Measurements from ENCODE around the gene ANGPT4.

ANGPT4 gene

DNA sequence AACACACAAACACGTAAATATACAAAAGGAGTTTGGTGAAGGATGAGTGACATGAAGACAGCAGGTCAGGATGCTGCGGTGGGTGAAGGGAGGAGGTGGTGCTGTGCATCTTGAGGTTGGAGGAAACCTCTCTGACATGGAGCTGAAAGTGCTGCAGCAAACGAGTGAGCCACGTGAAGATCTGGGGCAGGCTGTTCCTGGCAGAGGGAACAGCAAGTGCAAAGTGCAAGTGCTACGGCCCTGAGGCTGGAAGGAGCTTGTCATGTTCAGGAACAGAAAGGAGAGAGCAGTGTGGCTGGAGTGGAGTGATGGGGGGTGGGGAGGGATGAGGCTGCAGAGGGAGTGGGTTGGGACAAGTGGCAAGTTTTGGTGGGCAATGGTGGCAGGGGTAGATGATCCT lies 24.8 kb upstream of the ANGPT4 start:
- DNase-seq (ENCODE audit: low read depth) = no peak

DNA sequence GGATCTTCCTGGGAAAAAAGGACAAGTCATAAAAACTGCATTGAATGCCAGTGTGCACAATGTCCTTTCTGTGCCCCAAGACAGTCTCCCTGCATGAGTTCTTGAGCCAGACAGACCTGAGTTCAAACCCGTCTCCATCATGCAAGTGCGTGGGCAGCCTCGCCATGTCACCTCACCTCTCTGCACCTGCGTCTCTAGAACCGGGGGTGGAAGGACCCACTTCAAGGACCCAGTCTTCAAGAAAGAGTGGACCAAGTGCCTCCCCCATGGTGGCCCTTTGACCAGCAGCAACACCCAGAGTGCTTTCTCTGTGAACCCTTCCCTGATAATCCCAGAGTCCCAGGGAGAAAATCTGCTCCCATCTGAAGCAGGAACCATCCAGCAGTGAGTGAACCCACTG lies 23.5 kb upstream of the ANGPT4 start:
- no peak for DNase-seq (ENCODE audit: low read depth)

GRCh38 chr20:934186-934840 lies 18.2 kb upstream of the ANGPT4 start:
- no peak for DNase-seq (ENCODE audit: low read depth)

DNA sequence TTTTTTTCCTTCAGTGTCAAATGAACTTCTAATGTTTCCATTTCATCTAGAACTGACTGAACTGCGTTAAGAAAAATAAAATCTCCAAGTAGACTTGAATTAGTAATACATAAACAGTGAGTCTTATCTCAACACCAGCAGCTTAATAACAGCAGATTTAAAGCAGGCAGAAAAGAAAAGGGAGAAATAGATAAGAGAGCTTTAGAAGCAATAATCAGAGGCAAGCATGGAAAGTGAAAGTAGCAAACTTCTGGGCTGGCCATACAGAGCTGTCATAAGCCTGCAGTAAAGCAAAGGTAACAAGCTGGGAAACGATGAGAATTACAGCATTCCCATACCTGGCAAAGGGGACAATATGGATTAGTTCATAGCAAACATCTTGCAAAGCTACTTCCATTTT lies 16.9 kb upstream of the ANGPT4 start:
- DNase-seq (ENCODE audit: low read depth) = no peak

GRCh38 chr20:931401-931800 lies 15.3 kb upstream of the ANGPT4 start:
- DNase-seq (ENCODE audit: low read depth) = no peak

DNA sequence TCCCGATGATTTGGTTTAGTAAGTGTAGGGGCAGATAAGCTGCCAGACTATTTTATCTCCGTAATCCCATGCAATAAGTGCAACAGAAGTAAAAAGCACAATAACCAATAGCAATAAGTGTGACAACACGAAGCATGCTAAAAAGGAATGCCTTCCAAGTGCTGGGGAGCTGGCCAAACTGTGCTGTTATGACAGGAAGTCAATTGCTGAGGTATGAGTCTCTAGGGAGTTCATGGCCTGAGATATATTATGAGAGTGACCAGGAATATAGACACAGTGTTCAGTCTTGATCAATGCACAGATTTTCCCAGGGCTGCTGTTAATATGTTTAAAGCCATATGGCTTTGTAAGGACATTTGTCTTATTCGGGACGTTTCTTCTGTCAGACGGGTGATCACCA lies 10.5 kb upstream of the ANGPT4 start:
- DNase-seq (ENCODE audit: low read depth) = no peak

DNA sequence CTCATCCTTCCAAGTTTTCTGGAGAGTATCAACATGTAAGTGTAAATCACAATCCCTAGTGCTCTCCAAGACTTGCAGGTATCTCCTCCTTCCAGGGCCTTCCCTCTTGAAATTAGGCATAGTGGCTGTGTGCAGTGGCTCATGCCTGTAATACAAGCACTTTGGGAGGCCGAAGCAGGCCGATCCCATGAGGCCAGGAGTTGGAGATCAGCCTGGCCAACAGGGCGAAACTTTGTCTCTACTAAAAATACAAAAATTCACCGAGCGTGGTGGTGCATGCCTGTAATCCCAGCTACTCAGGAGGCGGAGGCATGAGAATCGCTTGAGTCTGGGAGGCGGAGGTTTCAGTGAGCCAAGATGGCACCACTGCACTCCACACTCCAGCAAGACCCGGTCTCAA lies 9.4 kb upstream of the ANGPT4 start:
- DNase-seq (ENCODE audit: low read depth) = no peak

GRCh38 chr20:924639-925038 lies 8.5 kb upstream of the ANGPT4 start:
- no peak for DNase-seq (ENCODE audit: low read depth)

DNA sequence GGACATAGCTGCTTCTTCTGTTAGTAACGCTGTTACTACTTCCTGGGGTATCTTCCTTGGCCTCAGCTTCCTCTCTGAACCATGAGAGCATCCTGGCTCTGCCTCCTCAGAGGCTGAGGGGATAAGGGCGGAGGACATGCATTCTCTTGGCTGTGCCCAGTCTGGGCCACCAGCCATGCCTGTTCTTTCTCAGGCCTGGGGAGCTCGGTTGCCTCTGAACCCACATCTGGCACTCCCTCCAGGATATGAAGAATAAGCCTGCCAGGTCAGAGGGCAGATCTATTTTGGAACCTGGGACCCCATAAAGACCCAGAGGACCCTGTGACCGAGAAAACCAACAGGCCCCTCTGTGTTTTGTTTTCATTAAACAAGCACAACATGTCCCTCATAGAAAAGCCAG lies 6.6 kb upstream of the ANGPT4 start:
- no peak for DNase-seq (ENCODE audit: low read depth)

- DNase-seq (ENCODE audit: low read depth) = no peak
These were observed 4.9 kb upstream of the ANGPT4 start for GRCh38 chr20:921068-921467.

GRCh38 chr20:920311-920710 lies 4.2 kb upstream of the ANGPT4 start:
- no peak for DNase-seq (ENCODE audit: low read depth)

GRCh38 chr20:919491-919916 lies 3.4 kb upstream of the ANGPT4 start:
- DNase-seq (ENCODE audit: low read depth) = no peak

DNA sequence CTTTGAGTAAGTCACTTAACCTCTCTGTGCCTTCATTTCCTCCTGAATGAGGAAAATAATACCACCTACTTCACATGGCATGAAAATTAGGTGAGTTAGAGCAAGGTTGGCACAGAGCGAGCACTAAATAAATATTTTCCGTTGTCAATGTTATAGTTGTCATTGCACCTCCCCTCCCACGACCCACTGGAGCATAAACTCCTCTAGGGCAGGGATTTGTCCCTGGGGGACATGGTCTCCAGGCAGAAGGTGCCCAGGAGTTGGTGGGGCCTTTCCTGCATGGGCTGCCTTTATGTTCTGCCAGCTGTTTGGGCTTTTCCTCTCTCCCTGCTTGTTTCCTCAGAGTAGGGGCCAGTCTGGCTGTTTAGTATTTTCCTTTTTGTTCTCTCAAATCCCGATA lies 1.3 kb upstream of the ANGPT4 start:
- DNase-seq (ENCODE audit: low read depth) = no peak

DNA sequence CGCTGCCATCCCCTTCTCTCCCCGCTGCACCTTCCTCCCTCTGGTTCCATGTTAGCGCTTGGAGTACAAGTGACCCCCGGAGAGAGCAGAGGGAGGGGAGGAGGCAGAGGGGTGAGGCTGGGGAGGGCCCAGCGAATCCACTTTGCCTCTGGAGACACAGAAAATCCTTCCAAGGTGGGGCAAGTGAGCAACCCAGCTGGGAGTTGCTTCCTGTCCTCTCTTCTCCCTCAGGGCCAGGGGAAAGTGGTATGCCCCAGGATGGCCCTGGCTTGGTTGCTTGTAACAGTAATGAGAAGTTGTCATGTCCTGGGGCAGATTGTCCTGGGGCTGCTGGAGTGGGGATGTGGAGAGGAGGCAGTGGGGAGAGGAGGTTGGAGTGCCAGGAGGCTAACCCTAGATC lies 691 bp upstream of the ANGPT4 start:
- DNase-seq (ENCODE audit: low read depth) = no peak

DNA sequence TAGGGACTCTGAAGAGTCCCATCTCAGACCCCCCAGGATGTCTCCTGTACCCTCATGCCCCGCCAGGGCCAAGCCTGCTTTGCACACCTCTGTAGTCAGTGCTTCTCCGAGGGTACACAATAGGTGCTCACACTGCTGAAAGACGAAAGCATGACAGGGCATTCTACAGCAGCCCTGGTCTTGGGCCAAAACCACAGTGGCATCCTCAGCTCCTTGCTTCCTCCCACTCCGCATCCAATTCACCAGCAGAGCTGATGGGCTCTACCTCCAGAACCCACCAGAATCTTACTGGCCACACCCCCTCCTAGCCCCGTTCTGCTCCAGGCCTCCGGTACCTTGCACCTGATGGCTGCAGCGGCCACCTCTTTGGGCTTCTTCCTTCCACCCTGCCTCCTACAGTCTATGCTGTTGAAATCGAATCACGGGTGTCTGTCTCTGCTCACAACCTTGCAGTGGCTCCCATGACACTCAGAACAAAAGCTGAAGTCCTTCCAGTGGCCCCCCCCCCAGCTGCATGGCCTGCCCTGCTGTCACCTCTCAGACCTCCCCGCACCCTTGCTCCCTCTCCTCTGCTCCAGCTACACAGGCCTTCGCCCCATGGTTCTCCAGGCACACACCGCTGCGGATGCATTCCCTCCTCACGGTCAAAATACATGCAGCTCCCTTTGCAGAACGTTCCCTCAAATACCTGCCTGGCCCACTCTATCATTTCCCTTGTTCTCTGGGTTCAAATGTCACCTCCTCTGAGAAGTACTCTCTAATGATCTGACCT lies 1.2 kb downstream of the ANGPT4 start:
- no peak for DNase-seq (ENCODE audit: low read depth)

GRCh38 chr20:913306-913849 lies 2.8 kb downstream of the ANGPT4 start:
- no peak for DNase-seq (ENCODE audit: low read depth)

DNA sequence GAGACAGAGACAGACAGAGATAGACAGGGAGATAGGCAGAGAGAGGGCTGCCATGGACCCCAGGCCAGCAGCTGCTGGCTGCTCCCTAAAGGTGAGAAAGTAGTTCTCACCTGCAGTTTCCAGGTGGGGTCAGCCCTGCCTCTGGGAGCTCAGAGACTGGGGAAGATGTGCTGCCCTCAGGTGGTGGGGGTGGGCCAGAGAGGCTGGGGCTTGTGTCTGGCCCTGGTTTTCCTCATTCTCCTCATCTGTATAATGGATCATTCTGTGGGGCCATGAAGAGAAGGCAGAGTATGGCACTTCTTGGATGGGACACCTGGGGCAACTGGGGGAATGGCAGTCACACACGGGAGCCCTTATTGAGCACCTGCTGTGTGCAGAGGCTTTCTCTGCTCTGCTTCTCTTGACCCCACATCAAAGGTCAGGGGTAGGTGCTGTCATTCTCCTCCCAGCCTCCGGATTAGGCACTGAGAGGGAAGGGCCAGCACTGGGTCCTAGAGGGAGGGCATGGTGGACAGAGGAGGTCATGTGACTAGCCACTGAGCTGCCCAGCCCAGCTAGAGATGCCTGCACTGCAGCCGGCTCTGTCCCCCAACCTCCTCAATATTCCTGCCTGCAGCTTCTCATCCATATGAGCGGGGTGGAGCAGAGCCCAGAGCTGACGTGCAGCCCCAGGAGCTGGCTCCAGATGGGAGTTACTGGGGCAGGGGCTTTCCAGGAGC lies 4.1 kb downstream of the ANGPT4 start:
- DNase-seq (ENCODE audit: low read depth) = no peak

- DNase-seq (ENCODE audit: low read depth) = no peak
These were observed 5.0 kb downstream of the ANGPT4 start for GRCh38 chr20:910870-911770.

- DNase-seq (ENCODE audit: low read depth) = no peak
These were observed 5.8 kb downstream of the ANGPT4 start for GRCh38 chr20:910132-910869.

- no peak for DNase-seq (ENCODE audit: low read depth)
These were observed 6.5 kb downstream of the ANGPT4 start for GRCh38 chr20:909641-910040.

DNA sequence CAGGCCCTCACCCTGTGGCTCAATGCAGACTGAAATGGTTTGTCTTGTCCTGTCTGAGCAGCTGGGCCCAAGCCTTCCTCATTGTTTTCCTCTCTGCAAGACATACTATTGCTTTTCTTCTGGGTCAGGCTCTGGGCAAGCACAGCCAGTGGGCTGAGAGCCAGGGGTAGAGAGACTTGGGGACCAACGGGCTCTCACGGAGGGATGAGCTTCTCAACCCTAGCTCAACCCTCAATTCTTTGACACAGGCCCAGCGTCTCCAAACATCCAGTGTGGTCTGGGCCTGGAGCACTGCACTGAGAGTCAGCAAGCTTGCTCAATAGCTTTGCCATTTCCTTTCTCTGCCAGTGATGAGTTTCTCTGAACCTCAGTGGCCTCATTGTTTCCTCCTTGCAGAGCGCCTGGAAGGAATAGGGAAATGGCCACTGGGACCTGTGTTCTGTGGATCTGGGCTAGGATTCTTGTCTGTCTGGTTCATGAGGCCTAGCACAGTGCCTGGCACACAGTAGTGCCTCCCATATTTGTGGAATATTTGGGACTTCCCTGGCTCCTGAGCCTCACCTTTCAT lies 9.3 kb downstream of the ANGPT4 start:
- DNase-seq (ENCODE audit: low read depth) = no peak
